ENCODE measurements around the gene ZNF24. TPM values are rescaled to one million over a fixed set of nuclear protein-coding genes. Genes with fewer than 3 reads are reported as not detected.

ZNF24 gene
- total and polyA plus RNA-seq, 10 of the 15 experiments (the other 5 are each of a cell fraction or from before 2014, with no cell fraction given), result 13.6 to 41.7 (median 28.3) TPM

GRCh38 chr18:35361570-35362321, 17.5 kb upstream of the ZNF24 start (continued):
- TF ChIP-seq ZBTB33 (IDR thresholded peaks at IDR 0.05), result no peak
- no peak for TF ChIP-seq TCF3 (IDR thresholded peaks at IDR 0.05; ENCODE audit: borderline replicate concordance, insufficient read depth, low read depth, low read length)
- TF ChIP-seq REST (IDR thresholded peaks at IDR 0.05; ENCODE audit: low read depth, low read length), result no peak
- TF ChIP-seq RB1 (IDR thresholded peaks at IDR 0.05; ENCODE audit: borderline replicate concordance), result no peak
- no peak for TF ChIP-seq FOS (IDR thresholded peaks at IDR 0.05; ENCODE audit: borderline replicate concordance, extremely low read depth, insufficient read length)
- no peak for TF ChIP-seq ZNF274 (IDR thresholded peaks at IDR 0.05; ENCODE audit: insufficient read depth, insufficient read length)
- no peak for TF ChIP-seq ZNF24 (IDR thresholded peaks at IDR 0.05)
- TF ChIP-seq MEF2A (IDR thresholded peaks at IDR 0.05; ENCODE audit: insufficient read depth, low read depth, low read length), result no peak
- no peak for TF ChIP-seq IKZF1 (conservative IDR thresholded peaks at IDR 0.05)
- no peak for TF ChIP-seq CEBPZ (IDR thresholded peaks at IDR 0.05; ENCODE audit: low read depth, low read length)
- TF ChIP-seq TBL1XR1 (IDR thresholded peaks at IDR 0.05; ENCODE audit: low read depth, low read length), result no peak
